Kidney epithelial cell (primary cell): Measurements from ENCODE around the gene PCDH8. TPM values are rescaled to one million over a fixed set of nuclear protein-coding genes. Genes with fewer than 3 reads are reported as not detected.

Experiments used
- DNase-seq: peaks from one replicate; pipeline ENCODE4 v3.0.0-alpha.2; 2010; ENCODE audit warnings: low read depth
- H3K27me3 ChIP-seq: 2 replicates; pipeline ENCODE4 v1.6.0; 2011; ENCODE audit warnings: low read length; ENCODE audit not compliant: control insufficient read depth, insufficient read depth
- H3K36me3 ChIP-seq: 2 replicates; pipeline ENCODE4 v1.5.1; 2011; ENCODE audit warnings: low read length; ENCODE audit not compliant: control insufficient read depth, insufficient read depth
- H3K4me3 ChIP-seq: 2 replicates; pipeline ENCODE4 v1.5.1; 2011; ENCODE audit warnings: low read depth, mild to moderate bottlenecking, control low read depth, low read length
- total RNA-seq: library from RNA; depleted of rRNA; stranded (reverse); fragments of >200 nt; gene quantifications from 2 replicates; pipeline ENCODE4 v1.2.3, GENCODE V29; 2015
- TF ChIP-seq, protein P1 (sequence below): IDR thresholded peaks from 2 replicates; pipeline ENCODE4 v1.5.1; 2011; ENCODE audit warnings: mild to moderate bottlenecking, moderate library complexity, low read length, control low read depth, inconsistent platforms; ENCODE audit not compliant: insufficient read depth, poor library complexity, severe bottlenecking

Gene PCDH8
- total RNA-seq, 1 donor from 2014 or later = 0.04 TPM

DNA sequence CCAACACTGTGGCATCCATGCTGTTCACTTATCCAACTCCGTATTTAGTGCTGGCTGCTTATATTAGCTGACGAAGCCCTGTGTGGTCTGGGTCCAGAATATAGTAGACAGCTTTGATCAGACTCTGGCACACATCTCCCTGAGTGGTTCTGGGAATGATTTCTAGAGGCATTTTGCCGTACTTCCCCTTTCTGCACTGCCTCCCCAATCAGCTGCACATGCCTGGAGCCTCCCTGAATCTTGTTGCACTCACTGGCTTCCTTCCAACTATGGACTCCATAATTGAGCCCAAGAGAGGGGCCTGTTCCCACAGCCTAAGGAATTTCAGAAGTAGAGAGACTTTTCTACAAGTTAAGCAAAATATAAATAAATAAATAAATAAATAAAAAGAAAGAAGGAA, 30.4 kb upstream of the PCDH8 start:
- DNase-seq = no peak
- no peaks in the 10 kb centered on the region for H3K27me3 ChIP-seq
- H3K36me3 ChIP-seq = no peaks in the 10 kb centered on the region
- no peak overlapping the region for H3K4me3 ChIP-seq
- TF ChIP-seq, protein P1, sequence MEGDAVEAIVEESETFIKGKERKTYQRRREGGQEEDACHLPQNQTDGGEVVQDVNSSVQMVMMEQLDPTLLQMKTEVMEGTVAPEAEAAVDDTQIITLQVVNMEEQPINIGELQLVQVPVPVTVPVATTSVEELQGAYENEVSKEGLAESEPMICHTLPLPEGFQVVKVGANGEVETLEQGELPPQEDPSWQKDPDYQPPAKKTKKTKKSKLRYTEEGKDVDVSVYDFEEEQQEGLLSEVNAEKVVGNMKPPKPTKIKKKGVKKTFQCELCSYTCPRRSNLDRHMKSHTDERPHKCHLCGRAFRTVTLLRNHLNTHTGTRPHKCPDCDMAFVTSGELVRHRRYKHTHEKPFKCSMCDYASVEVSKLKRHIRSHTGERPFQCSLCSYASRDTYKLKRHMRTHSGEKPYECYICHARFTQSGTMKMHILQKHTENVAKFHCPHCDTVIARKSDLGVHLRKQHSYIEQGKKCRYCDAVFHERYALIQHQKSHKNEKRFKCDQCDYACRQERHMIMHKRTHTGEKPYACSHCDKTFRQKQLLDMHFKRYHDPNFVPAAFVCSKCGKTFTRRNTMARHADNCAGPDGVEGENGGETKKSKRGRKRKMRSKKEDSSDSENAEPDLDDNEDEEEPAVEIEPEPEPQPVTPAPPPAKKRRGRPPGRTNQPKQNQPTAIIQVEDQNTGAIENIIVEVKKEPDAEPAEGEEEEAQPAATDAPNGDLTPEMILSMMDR = no peak

GRCh38 chr13:52870143-52870542, 21.7 kb upstream of the PCDH8 start:
- Histone ChIP-seq H3K36me3 (no peaks in the 10 kb centered on the region), H3K4me3 (no peak overlapping the region), H3K27me3 (no peaks in the 10 kb centered on the region)
- DNase-seq = no peak
- TF ChIP-seq, protein P1 = no peak

DNA sequence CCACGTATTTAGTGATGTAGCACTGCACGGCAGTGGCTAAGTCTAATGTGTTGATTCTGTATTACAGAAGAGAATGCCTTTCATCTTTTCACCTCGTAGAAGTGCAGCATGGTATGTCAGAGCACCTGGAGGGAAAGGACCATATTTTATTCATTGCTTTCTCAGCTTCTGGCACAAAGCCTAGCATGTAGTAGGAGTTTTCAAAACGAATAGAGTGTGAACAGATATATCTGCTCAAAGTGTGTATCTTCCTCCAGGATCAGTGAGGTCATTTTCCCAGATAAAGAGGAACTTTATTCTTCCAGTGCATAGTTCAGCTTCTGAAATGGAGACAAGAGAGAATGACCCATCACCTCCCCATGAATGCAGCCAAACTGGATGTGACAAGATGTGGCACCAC, 21.2 kb upstream of the PCDH8 start:
- H3K36me3 ChIP-seq = no peaks in the 10 kb centered on the region
- no peak overlapping the region for H3K4me3 ChIP-seq
- DNase-seq = no peak
- no peaks in the 10 kb centered on the region for H3K27me3 ChIP-seq
- TF ChIP-seq, protein P1 = no peak

DNA sequence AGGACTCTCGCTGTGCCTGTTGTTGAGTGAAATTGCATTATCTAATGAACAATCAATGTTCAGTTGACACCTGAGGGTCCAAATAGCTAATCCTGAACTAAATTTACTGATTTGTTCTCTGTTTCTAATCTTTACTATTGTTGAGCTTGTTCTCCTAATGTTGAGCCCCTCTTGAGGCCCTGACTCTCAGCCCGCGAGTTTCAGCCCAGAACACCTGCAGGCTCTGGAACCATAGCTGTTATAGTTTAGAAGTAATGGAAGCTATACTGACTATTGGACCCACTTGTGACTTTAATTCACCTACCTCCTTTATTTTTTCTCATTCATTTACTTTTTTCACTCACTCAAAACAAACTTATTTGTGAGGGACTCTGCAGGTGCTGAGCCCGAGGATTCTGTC, 20.6 kb upstream of the PCDH8 start:
- TF ChIP-seq, protein P1 = no peak
- no peaks in the 10 kb centered on the region for H3K27me3 ChIP-seq
- DNase-seq = no peak
- H3K4me3 ChIP-seq = no peak overlapping the region
- no peaks in the 10 kb centered on the region for H3K36me3 ChIP-seq

DNA sequence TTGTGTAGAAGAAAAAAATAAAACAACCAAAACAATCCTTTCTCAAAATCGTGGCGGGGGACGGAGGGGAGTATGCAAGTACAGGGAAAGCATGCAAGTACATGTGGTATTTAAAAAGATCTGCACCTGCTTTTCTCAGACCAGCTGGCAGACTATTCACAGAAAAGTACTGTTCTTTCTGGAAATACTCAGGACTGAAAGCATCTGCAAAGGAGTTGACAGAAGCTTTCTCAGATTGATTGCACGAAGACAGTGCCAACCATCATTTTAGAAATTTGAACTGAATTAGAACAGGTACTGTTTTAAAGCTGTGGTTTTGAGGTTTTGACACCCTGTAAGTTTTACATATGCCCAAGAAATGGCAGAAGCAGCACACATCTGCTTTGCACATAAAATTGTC, 19.8 kb upstream of the PCDH8 start:
- Histone ChIP-seq H3K4me3 (no peak overlapping the region), H3K27me3 (no peaks in the 10 kb centered on the region), H3K36me3 (no peaks in the 10 kb centered on the region)
- TF ChIP-seq, protein P1 = no peak
- DNase-seq = no peak

GRCh38 chr13:52864941-52865340, 16.5 kb upstream of the PCDH8 start:
- H3K4me3 ChIP-seq = no peak overlapping the region
- no peak for DNase-seq
- TF ChIP-seq, protein P1 = no peak
- no peaks in the 10 kb centered on the region for H3K36me3 ChIP-seq
- no peaks in the 10 kb centered on the region for H3K27me3 ChIP-seq
